Osteoblast (primary cell): ENCODE results near the gene RNF212B. TPM values are rescaled to one million over a fixed set of nuclear protein-coding genes. Genes with fewer than 3 reads are reported as not detected.
"Not testable (repeated sequence)": the region's sequence is repeated elsewhere in the genome, so short reads cannot be mapped to it uniquely, and the experiment has no call there.

Experiments used
- DNase-seq: peaks from one replicate; pipeline ENCODE4 v3.0.0; 2011; ENCODE audit warnings: low spot score, mixed read lengths; ENCODE audit not compliant: insufficient read length; ENCODE audit errors: missing footprints
- H2AFZ ChIP-seq: 2 replicates; pipeline ENCODE4 v1.6.0; 2011; ENCODE audit warnings: mild to moderate bottlenecking, low read length
- H3K27ac ChIP-seq: 2 replicates; pipeline ENCODE4 v1.5.1; 2011; ENCODE audit warnings: mild to moderate bottlenecking, low read depth, low read length, moderate library complexity
- H3K27me3 ChIP-seq: 2 replicates; pipeline ENCODE4 v1.6.0; 2012; ENCODE audit warnings: mild to moderate bottlenecking, control low read depth, inconsistent platforms, low read length, moderate library complexity; ENCODE audit not compliant: insufficient read depth
- H3K36me3 ChIP-seq: 2 replicates; pipeline ENCODE4 v1.5.1; 2011; ENCODE audit warnings: mild to moderate bottlenecking, low read length, control low read depth, moderate library complexity; ENCODE audit not compliant: insufficient read depth
- H3K4me1 ChIP-seq: 2 replicates; pipeline ENCODE4 v1.5.1; 2011; ENCODE audit warnings: mild to moderate bottlenecking, low read length, control low read depth, moderate library complexity; ENCODE audit not compliant: insufficient read depth
- H3K4me2 ChIP-seq: 2 replicates; pipeline ENCODE4 v1.6.0; 2011; ENCODE audit warnings: mild to moderate bottlenecking, low read length; ENCODE audit not compliant: insufficient read depth
- H3K4me3 ChIP-seq: fragments of 200-600 bp; sonication (generic); 3 replicates; pipeline ENCODE4 v1.5.1; 2012; ENCODE audit warnings: mild to moderate bottlenecking, low read length, inconsistent platforms; ENCODE audit not compliant: insufficient read depth
- H3K79me2 ChIP-seq: 2 replicates; pipeline ENCODE4 v1.6.0; 2012; ENCODE audit warnings: mild to moderate bottlenecking, low read length, control low read depth, inconsistent platforms; ENCODE audit not compliant: insufficient read depth
- H3K9me3 ChIP-seq: 2 replicates; pipeline ENCODE4 v1.5.1; 2011; ENCODE audit warnings: low read depth, low read length, control low read depth
- H4K20me1 ChIP-seq: 2 replicates; pipeline ENCODE4 v1.6.0; 2012; ENCODE audit warnings: mild to moderate bottlenecking, low read length, control low read depth; ENCODE audit not compliant: insufficient read depth
- CTCF ChIP-seq: IDR thresholded peaks from 2 replicates; pipeline ENCODE4 v1.5.1; 2011; ENCODE audit warnings: mild to moderate bottlenecking, low read depth, low read length, moderate library complexity; ENCODE audit errors: extremely low read depth
- total RNA-seq: library from RNA; depleted of rRNA; stranded (reverse); fragments of >200 nt; gene quantifications from 2 replicates; pipeline ENCODE4 v1.2.3, GENCODE V29; 2012

The RNF212B gene
- total RNA-seq, 1 donor = not detected

- no peak for TF ChIP-seq CTCF
- H3K4me2 ChIP-seq = no peak overlapping the region
These were observed 10.2 kb upstream of the RNF212B start for GRCh38 chr14:23227566-23227965.

GRCh38 chr14:23228812-23229211, 8.9 kb upstream of the RNF212B start:
- Histone ChIP-seq H3K27ac (no peak overlapping the region), H3K36me3 (no peaks in the 10 kb centered on the region), H3K9me3 (no peaks in the 10 kb centered on the region), H3K4me1 (no peaks in the 10 kb centered on the region), H4K20me1 (no peaks in the 10 kb centered on the region), H2AFZ (no peak overlapping the region), H3K4me3 (no peak overlapping the region), H3K79me2 (no peaks in the 10 kb centered on the region), H3K4me2 (no peak overlapping the region), H3K27me3 (no peaks in the 10 kb centered on the region)
- no peak for DNase-seq
- TF ChIP-seq CTCF = no peak

More at GRCh38 chr14:23227566-23227965, 10.2 kb upstream of the RNF212B start:
- no peak for DNase-seq
- no peaks in the 10 kb centered on the region for H3K9me3 ChIP-seq
- no peak overlapping the region for H3K27ac ChIP-seq
- no peaks in the 10 kb centered on the region for H3K36me3 ChIP-seq
- no peaks in the 10 kb centered on the region for H4K20me1 ChIP-seq
- H3K4me1 ChIP-seq = no peaks in the 10 kb centered on the region
- H3K79me2 ChIP-seq = no peaks in the 10 kb centered on the region
- H3K4me3 ChIP-seq = no peak overlapping the region
- H2AFZ ChIP-seq = no peak overlapping the region
- H3K27me3 ChIP-seq = peaks cover under 1% of the 10 kb centered on the region

GRCh38 chr14:23232241-23232808, 5.4 kb upstream of the RNF212B start:
- not testable (repeated sequence) for H3K36me3 ChIP-seq, H3K4me1 ChIP-seq, H4K20me1 ChIP-seq, H3K27me3 ChIP-seq, DNase-seq, H3K27ac ChIP-seq, H3K4me3 ChIP-seq, H3K4me2 ChIP-seq, H2AFZ ChIP-seq, H3K9me3 ChIP-seq, H3K79me2 ChIP-seq

GRCh38 chr14:23240661-23241060, 2.9 kb downstream of the RNF212B start:
- peaks cover 10% of the 10 kb centered on the region for H3K4me1 ChIP-seq
- H2AFZ ChIP-seq = no peak overlapping the region
- H3K79me2 ChIP-seq = no peaks in the 10 kb centered on the region
- no peak overlapping the region for H3K4me2 ChIP-seq
- no peaks in the 10 kb centered on the region for H4K20me1 ChIP-seq
- peaks cover 2% of the 10 kb centered on the region for H3K27me3 ChIP-seq
- no peak for DNase-seq
- no peaks in the 10 kb centered on the region for H3K9me3 ChIP-seq
- H3K27ac ChIP-seq = no peak overlapping the region
- no peak overlapping the region for H3K4me3 ChIP-seq
- no peaks in the 10 kb centered on the region for H3K36me3 ChIP-seq
- no peak for TF ChIP-seq CTCF

GRCh38 chr14:23241061-23241715, 3.5 kb downstream of the RNF212B start:
- not testable (repeated sequence) for H3K4me2 ChIP-seq, DNase-seq, H3K27ac ChIP-seq, H3K4me1 ChIP-seq, H3K9me3 ChIP-seq, H3K79me2 ChIP-seq, H2AFZ ChIP-seq, H3K4me3 ChIP-seq, H4K20me1 ChIP-seq, H3K36me3 ChIP-seq, H3K27me3 ChIP-seq
